KBM-7 (cell line): ENCODE measurements around the gene GTF3C4.

Experiments
- DNase-seq: peaks from one replicate; pipeline ENCODE4 v3.0.0-alpha.2; 2015
- in situ Hi-C: fragments of 300-500 bp; cut with MboI; formaldehyde crosslinking; loops from 2 replicates; pipeline ENCODE4 v1.14.3; 2020; ENCODE audit warnings: low sequenced_read_pairs, low pct_unique_long_range_greater_than_20kb, mixed read lengths

GTF3C4 gene

DNA sequence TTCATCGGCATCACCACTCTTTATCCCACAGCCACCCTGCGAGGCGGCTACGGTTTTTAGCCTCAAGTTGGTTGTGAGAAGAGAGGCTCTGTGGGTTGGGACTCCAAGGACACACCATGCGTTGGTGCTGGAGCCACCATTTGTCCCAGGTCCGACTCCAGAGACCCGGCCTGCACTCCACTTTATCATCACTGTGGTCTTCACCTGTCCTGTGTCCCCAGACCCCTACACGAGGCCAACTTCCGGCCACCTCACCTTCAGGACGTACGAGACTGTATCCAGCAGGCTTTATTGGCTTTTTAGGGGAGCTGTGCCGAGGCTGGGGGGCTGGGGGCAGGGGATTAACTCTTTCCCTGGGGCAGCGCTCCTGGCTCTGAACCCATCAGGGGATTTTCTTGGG, 55.0 kb downstream of the GTF3C4 start:
- in situ Hi-C loops = no loop called here
- DNase-seq = no peak

DNA sequence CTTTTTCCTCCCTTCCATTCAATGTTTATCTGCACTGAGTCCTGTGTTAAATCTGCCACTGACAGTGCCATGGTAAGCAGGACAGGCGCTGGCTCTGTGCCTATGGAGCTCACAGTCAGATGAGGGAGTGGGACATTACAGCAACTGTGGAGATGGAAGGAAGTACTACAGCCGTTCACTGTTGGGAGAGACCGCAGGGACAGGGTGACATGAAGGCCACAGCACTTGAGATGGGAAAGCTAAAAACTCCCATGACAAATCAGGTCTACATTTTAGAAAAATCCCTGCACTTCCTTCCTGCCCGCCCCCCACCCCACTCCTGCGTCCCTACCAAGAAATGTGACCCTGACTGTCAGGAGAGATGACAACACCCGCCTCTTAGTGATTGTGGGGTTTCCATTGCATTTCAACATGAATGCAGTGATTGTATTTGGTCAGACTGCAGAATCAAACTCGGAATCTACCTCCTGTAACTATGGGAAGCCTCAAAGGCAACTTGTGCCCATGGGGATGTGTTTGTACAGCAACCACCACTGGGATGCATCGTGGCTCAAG, 56.4 kb downstream of the GTF3C4 start:
- in situ Hi-C loops = no loop called here
- DNase-seq = no peak

DNA sequence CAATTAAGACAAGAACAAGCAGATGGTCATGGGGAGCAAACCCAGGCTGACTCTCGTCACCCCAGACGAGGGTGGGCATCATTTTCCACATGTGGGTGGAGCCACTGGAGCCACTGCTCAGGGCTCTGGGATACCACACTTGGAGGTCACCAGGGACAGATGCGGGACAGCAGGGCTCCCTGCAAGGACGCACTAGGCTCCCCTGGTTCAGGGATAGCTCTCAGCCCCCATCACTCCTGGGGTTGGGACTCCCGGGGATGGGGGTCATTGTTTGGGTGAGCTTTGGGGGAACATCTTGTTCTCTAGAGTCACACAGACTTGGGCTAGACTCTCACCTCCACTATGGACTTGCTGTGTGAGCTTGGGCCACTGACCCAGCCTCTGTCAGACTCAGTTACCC, 57.8 kb downstream of the GTF3C4 start:
- in situ Hi-C loops = no loop called here
- DNase-seq = no peak

DNA sequence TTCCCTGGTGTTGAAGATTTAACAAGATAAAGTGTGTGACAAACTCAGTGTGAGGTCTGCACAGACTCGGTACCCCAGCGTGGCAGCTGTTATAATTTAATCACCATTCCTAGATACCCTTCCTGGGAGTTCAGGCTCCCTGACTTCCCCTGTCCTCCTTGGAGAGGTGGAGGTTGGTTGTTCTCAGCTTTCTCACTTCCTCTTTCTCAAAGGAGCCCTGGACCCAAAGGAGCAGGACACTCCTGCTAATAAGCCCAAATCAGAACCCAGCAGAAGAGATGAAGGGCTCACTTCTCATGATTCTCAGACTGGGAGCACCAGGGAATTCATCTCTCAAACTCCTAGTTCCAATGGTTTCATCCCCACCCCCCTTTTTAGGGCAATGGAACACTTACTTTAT, 58.2 kb downstream of the GTF3C4 start:
- DNase-seq = no peak
- in situ Hi-C loops = no loop called here

- in situ Hi-C loops = no loop called here
- no peak for DNase-seq
These were observed 59.1 kb downstream of the GTF3C4 start for GRCh38 chr9:132729235-132729890.

DNA sequence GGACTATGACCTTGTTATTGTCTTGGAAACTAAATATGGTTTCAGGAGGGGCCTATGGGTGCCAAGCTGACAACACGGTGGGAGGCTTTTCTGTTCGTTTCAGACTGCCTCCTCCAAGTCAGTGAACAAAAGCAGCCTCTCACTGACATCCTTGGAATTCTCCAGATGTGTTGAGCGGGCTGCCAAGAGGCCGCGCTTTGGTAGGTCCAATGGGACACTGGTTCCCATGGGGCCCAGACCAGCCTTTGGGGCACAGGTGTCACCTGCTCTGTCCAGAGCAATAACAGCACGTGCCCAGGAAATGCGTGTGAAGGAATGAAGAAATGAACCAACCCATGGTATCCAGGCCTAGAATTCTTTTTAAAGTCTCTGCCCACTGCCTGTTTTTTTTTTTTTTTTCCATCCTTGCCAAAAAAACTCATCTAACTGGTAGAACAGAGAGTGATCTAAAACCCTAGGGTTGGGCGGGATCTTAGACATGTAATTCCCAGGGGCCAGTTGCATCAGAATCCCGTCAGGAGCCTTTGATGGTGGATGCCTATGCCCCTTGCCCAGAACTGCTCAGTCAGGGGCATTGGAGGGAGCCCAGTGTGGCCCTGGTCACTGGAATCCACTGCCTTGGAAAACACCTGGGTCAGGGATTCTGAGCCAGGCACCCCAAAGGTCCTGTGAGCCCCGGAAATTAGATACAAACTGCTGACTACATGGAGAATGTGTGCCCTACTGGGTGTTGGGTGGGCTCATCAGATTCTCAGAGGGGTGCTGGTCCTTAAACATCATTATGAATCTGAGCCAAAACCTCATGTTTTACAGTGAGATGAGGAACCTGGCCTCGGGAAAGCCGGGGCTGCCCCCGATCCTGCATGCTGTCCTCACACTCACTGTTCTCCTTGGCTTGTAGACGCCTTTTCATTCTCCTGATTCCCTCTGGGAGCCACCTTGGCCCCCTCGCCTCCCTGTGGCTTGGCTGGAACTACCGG, 60.1 kb downstream of the GTF3C4 start:
- DNase-seq = no peak
- in situ Hi-C loops = no loop called here

- no peak for DNase-seq
- in situ Hi-C loops = no loop called here
These were observed 61.0 kb downstream of the GTF3C4 start for GRCh38 chr9:132731230-132731629.

DNA sequence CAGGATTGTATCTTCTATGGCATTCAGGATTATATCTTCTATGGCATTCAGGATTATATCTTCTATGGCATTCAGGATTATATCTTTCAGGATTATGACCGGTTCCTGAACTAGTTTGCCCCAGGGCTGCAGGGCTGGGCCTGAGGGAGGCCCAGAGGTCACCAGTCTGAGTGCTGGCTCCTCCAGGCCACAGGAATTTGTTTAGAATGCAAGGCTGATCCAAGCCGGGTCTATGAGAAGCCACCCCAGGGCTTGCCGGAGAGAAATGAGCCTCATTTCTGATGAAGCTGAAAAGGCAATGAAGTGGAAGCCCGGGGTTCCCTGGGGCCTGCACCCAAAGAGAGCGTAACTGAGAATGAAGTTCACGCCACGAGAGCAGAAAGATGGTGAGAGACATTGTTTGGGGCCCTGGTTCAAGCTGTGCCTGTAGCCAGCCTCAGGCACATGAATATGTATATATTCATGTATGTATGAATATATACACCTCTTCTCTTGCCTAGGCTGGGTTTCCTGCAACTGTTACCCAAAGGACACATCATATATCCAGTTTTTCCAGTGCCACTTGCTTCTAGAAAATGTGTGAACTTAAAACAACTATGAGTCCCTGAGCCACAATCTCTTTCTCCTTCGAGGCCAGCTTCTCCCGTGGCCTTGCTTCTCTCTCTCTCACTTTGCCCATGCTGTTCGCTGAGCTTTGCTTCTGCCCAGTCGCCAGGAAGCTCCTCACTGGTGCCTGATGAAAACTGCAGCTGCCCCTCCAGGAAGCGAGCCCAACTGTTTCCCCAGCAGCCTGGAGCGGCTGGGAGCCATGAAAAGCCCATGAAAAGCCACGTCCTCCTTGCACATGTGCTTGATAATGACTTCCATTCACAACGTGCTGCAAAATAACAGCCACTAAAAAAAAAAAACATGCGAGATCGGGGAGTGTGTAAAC, 62.3 kb downstream of the GTF3C4 start:
- no peak for DNase-seq
- in situ Hi-C loops = no loop called here

DNA sequence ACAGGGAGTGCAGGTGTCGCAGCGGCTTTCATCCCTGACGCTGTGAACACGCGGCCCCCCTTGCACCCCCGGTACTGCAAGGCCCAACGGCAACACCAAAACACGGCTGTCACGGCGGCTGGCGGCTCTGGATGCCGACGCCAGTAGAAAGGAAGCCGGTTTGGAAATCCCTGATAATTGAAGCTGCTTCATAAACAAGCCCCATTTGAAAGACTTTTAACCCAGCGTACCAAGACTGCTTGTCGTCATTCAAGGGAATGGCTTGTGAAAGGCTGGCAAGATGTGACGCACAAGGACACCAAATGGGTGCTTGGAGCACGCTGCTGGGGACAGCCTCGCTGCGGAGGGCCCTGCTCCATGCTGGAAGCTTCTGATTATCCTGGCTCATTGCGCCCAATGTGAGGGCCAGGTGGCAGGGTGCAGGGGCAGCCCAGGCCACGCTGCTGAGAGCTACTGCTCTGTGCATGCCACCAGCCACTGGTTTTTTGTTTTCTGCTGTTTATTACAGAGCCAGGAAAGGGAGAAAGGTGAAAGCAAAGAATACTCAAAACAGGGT, 63.1 kb downstream of the GTF3C4 start:
- in situ Hi-C loops = no loop called here
- DNase-seq = no peak

- in situ Hi-C loops = no loop called here
- no peak for DNase-seq
These were observed 69.5 kb downstream of the GTF3C4 start for GRCh38 chr9:132739710-132740310.

DNA sequence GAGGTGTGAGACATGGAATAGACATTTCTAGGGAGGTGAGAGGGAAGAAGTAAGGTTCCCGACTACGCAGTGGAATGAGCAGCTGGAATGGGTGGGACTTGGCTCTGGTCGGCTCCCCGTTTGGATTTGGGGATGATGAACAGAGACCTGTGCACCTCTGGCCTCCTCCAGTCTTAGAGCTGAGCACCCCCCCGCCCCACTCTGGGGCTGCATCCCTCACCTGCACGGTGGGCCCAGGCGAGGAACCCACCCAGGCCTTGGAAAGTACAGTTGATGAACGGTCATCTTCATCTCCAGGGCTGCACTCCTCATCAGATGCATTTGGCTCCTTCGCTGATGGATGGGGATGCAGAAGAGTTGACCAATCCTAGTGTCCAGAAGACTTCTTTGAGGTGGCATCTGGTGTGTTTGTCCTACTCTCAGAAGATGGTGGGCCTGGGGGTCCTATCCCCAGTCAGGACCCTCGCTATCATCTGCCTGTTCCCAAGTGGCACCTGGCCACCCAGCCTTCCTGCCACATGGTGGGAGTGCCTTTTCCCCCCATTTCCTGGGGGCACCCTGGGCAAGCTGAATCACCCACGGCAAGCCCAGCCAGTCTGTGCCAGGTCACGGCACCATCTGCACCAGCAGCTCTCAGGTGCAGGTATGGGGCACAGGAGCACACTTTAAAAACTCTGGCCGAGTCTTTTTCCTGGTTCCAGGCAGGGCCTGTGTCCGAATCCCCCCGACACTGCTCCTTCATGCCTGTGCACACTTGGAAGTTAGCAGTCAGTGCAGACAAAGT, 70.5 kb downstream of the GTF3C4 start:
- in situ Hi-C loops = no loop called here
- DNase-seq = no peak

- in situ Hi-C loops = no loop called here
- DNase-seq = no peak
These were observed 72.6 kb downstream of the GTF3C4 start for GRCh38 chr9:132742821-132743311.

GRCh38 chr9:132743931-132744479, 73.7 kb downstream of the GTF3C4 start:
- no peak for DNase-seq
- in situ Hi-C loops = no loop called here
